ENCODE results near the gene KNDC1.
"Not testable (repeated sequence)": the region's sequence is repeated elsewhere in the genome, so short reads cannot be mapped to it uniquely, and the experiment has no call there.

KNDC1 gene

GRCh38 chr10:133141144-133141957 lies 18.7 kb upstream of the KNDC1 start:
- no peak for DNase-seq (ENCODE audit: low read depth)

- no peak for DNase-seq (ENCODE audit: low read depth)
These were observed 18.1 kb upstream of the KNDC1 start for GRCh38 chr10:133141958-133142340.

- DNase-seq (ENCODE audit: low read depth): no peak
These were observed 17.4 kb upstream of the KNDC1 start for GRCh38 chr10:133142523-133143199.

- DNase-seq (ENCODE audit: low read depth): no peak
These were observed 16.9 kb upstream of the KNDC1 start for GRCh38 chr10:133143200-133143533.

GRCh38 chr10:133143546-133143945 lies 16.5 kb upstream of the KNDC1 start:
- no peak for DNase-seq (ENCODE audit: low read depth)

GRCh38 chr10:133144771-133145170 lies 15.2 kb upstream of the KNDC1 start:
- DNase-seq (ENCODE audit: low read depth): no peak

- DNase-seq (ENCODE audit: low read depth): no peak
These were observed 9.8 kb upstream of the KNDC1 start for GRCh38 chr10:133150226-133150625.

GRCh38 chr10:133150656-133151055 lies 9.4 kb upstream of the KNDC1 start:
- no peak for DNase-seq (ENCODE audit: low read depth)

- not testable (repeated sequence) for DNase-seq (ENCODE audit: low read depth)
These were observed 8.9 kb upstream of the KNDC1 start for GRCh38 chr10:133151071-133151470.

GRCh38 chr10:133151543-133151972 lies 8.5 kb upstream of the KNDC1 start:
- no peak for DNase-seq (ENCODE audit: low read depth)

GRCh38 chr10:133154411-133154810 lies 5.6 kb upstream of the KNDC1 start:
- DNase-seq (ENCODE audit: low read depth): no peak

GRCh38 chr10:133154996-133155778 lies 4.8 kb upstream of the KNDC1 start:
- no peak for DNase-seq (ENCODE audit: low read depth)

GRCh38 chr10:133156674-133157579 lies 3.1 kb upstream of the KNDC1 start:
- no peak for DNase-seq (ENCODE audit: low read depth)

- DNase-seq (ENCODE audit: low read depth): no peak
These were observed 2.2 kb upstream of the KNDC1 start for GRCh38 chr10:133157662-133158436.

GRCh38 chr10:133158437-133158755 lies 1.6 kb upstream of the KNDC1 start:
- no peak for DNase-seq (ENCODE audit: low read depth)

- DNase-seq (ENCODE audit: low read depth): no peak
These were observed 1.0 kb upstream of the KNDC1 start for GRCh38 chr10:133158756-133159610.

- DNase-seq (ENCODE audit: low read depth): no peak
These were observed 439 bp upstream of the KNDC1 start for GRCh38 chr10:133159611-133159949.

GRCh38 chr10:133160826-133161471 lies 930 bp downstream of the KNDC1 start:
- DNase-seq (ENCODE audit: low read depth): no peak

- DNase-seq (ENCODE audit: low read depth): no peak
These were observed 1.6 kb downstream of the KNDC1 start for GRCh38 chr10:133161486-133162109.

Data from non-pigmented ciliary epithelial cell (primary cell).